T1000 (cell line): ENCODE measurements around the gene GALE.
A peak's percentile ranks its signal among the peaks of the same experiment; 100 is the strongest.
"Not testable (repeated sequence)": the region's sequence is repeated elsewhere in the genome, so short reads cannot be mapped to it uniquely, and the experiment has no call there.

ENCODE experiments used
- DNase-seq: peaks from one replicate; lab custom pipeline; 2025; ENCODE audit warnings: mixed read lengths; lab: John Stamatoyannopoulos, UW

The GALE gene

GRCh38 chr1:23792151-23792945 is 8.2 kb downstream of the GALE start:
- DNase-seq, result no peak

- DNase-seq, result no peak
Measured at GRCh38 chr1:23791516-23792047, 9.0 kb downstream of the GALE start.

- DNase-seq, result peak; percentile 84
Measured at GRCh38 chr1:23790696-23791515, 9.6 kb downstream of the GALE start, which contains the start of gene LYPLA2. Gene LYPLA2, plus strand, starts transcription at chr1:23791145. Its CDS starts 1,538 bp downstream, at chr1:23792683.

- no peak for DNase-seq
Measured at GRCh38 chr1:23788695-23789094, 11.9 kb downstream of the GALE start.

- DNase-seq, result no peak
Measured at GRCh38 chr1:23787701-23788100, 12.9 kb downstream of the GALE start.

GRCh38 chr1:23784846-23785245 is 15.7 kb downstream of the GALE start:
- no peak for DNase-seq

- not testable (repeated sequence) for DNase-seq
Measured at GRCh38 chr1:23783141-23783540, 17.4 kb downstream of the GALE start.

- no peak for DNase-seq
Measured at GRCh38 chr1:23779826-23780371, 20.7 kb downstream of the GALE start.

- DNase-seq, result peak; percentile 76
Measured at GRCh38 chr1:23777979-23778814, 22.4 kb downstream of the GALE start, which contains the start of gene PITHD1. Gene PITHD1, plus strand, starts transcription at chr1:23778418. Its CDS starts 98 bp downstream, at chr1:23778516.

- no peak for DNase-seq
Measured at GRCh38 chr1:23776217-23776616, 24.3 kb downstream of the GALE start.

- DNase-seq, result no peak
Measured at GRCh38 chr1:23774174-23774880, 26.2 kb downstream of the GALE start.

GRCh38 chr1:23772854-23773242 is 27.7 kb downstream of the GALE start:
- no peak for DNase-seq

GRCh38 chr1:23772049-23772853 is 28.3 kb downstream of the GALE start:
- DNase-seq, result peak; percentile 75

GRCh38 chr1:23768733-23769132 is 31.8 kb downstream of the GALE start:
- DNase-seq, result no peak

GRCh38 chr1:23763041-23763577 is 37.4 kb downstream of the GALE start:
- DNase-seq, result no peak

GRCh38 chr1:23759277-23759676 is 41.3 kb downstream of the GALE start:
- no peak for DNase-seq

GRCh38 chr1:23757812-23758211 is 42.7 kb downstream of the GALE start:
- DNase-seq, result no peak

- no peak for DNase-seq
Measured at GRCh38 chr1:23756676-23757075, 43.9 kb downstream of the GALE start.

- no peak for DNase-seq
Measured at GRCh38 chr1:23752909-23753308, 47.6 kb downstream of the GALE start.

- no peak for DNase-seq
Measured at GRCh38 chr1:23751815-23752200, 48.7 kb downstream of the GALE start.
